SU-DHL-6 (cell line): ENCODE data around the gene RBMS1.
A peak's percentile ranks its signal among the peaks of the same experiment; 100 is the strongest.

Source experiments
- H2AFZ ChIP-seq: fragments of 200-600 bp; sonication (generic); 2 replicates; pipeline ENCODE4 v1.6.1; 2014; ENCODE audit warnings: low read depth, mild to moderate bottlenecking, moderate library complexity, mixed read lengths, antibody characterized with exemption, low read length; ENCODE audit not compliant: severe bottlenecking
- H3F3A ChIP-seq: fragments of 200-600 bp; shearing (Covaris generic); 2 replicates; pipeline ENCODE4 v1.6.0; 2016; ENCODE audit warnings: antibody characterized with exemption, mild to moderate bottlenecking; ENCODE audit not compliant: insufficient read depth
- H3K27ac ChIP-seq: fragments of 200-600 bp; sonication (generic); 2 replicates; pipeline ENCODE4 v1.5.1; 2016; ENCODE audit warnings: low read depth, mild to moderate bottlenecking, low read length, moderate library complexity, mixed read lengths
- H3K27me3 ChIP-seq: fragments of 200-600 bp; sonication (generic), shearing (Covaris generic); 2 replicates; pipeline ENCODE4 v1.6.0; 2014; ENCODE audit warnings: mild to moderate bottlenecking, low read length
- H3K36me3 ChIP-seq: fragments of 200-600 bp; sonication (generic); 2 replicates; pipeline ENCODE4 v1.6.1; 2014; ENCODE audit warnings: mild to moderate bottlenecking, low read length, mixed read lengths
- H3K4me2 ChIP-seq: fragments of 300-600, 200-600 bp; shearing (Covaris generic), sonication (generic); 2 replicates; pipeline ENCODE4 v1.6.0; 2014; ENCODE audit warnings: low read length, low read depth, mild to moderate bottlenecking; ENCODE audit not compliant: poor library complexity, severe bottlenecking
- H3K4me3 ChIP-seq: fragments of 200-600 bp; sonication (generic); 2 replicates; pipeline ENCODE4 v1.5.1; 2014; ENCODE audit warnings: antibody characterized with exemption, low read length, mild to moderate bottlenecking, mixed read lengths; ENCODE audit not compliant: insufficient read depth, poor library complexity, severe bottlenecking
- H3K79me2 ChIP-seq: fragments of 200-600 bp; sonication (generic); 2 replicates; pipeline ENCODE4 v1.6.1; 2014; ENCODE audit warnings: mild to moderate bottlenecking, low read length, moderate library complexity; ENCODE audit not compliant: insufficient read depth
- H3K9ac ChIP-seq: fragments of 200-600 bp; sonication (generic); 2 replicates; pipeline ENCODE4 v1.7.0; 2014; ENCODE audit warnings: mild to moderate bottlenecking, low read length
- H3K9me2 ChIP-seq: fragments of 200-600 bp; sonication (generic); replicated peaks from 2 replicates; pipeline ENCODE4 v1.6.1; 2014; ENCODE audit warnings: low read length; ENCODE audit not compliant: insufficient read depth
- H3K9me3 ChIP-seq: fragments of 200-600 bp; sonication (generic); 2 replicates; pipeline ENCODE4 v1.6.1; 2014; ENCODE audit warnings: low read length, mixed read lengths; ENCODE audit not compliant: insufficient read depth
- H4K20me1 ChIP-seq: fragments of 200-600 bp; sonication (generic); 2 replicates; pipeline ENCODE4 v1.6.1; 2014; ENCODE audit warnings: low read depth, mild to moderate bottlenecking, antibody characterized with exemption, low read length, moderate library complexity, mixed read lengths
- EZH2phosphoT487 ChIP-seq: fragments of 200-600 bp; sonication (generic), shearing (Covaris generic); conservative IDR thresholded peaks from 2 replicates; pipeline ENCODE4 v1.6.1; 2018; ENCODE audit warnings: mild to moderate bottlenecking, antibody characterized with exemption, low read length, moderate library complexity, mixed read lengths
- TF ChIP-seq, protein P1 (sequence below): fragments of 200-600 bp; sonication (generic); IDR thresholded peaks from one replicate; pipeline ENCODE4 v1.5.1; 2017; ENCODE audit warnings: antibody characterized with exemption, mild to moderate bottlenecking, low read length, moderate library complexity; ENCODE audit not compliant: insufficient read depth, poor library complexity, severe bottlenecking

RBMS1 gene

GRCh38 chr2:160429248-160430000 lies 64.2 kb downstream of the RBMS1 start:
- Histone ChIP-seq H3K27ac (peak overlapping the region; percentile 62), H4K20me1 (no peaks in the 10 kb centered on the region), H3K36me3 (no peaks in the 10 kb centered on the region; the same call in 1 of the 2 replicates), H3K9me3 (0 out of 2 replicates have a peak, but pooled peaks cover 6% of the 10 kb centered on the region), H3K4me2 (peak overlapping the region; percentile 66), H3F3A (peaks cover 5% of the 10 kb centered on the region; the same call in 1 of the 2 replicates), H3K27me3 (no peaks in the 10 kb centered on the region), H3K79me2 (no peaks in the 10 kb centered on the region), H3K4me3 (no peak overlapping the region), H3K9me2 (no peaks in the 10 kb centered on the region), H2AFZ (peak overlapping the region; percentile 70), H3K9ac (no peak overlapping the region)
- TF ChIP-seq, protein P1, sequence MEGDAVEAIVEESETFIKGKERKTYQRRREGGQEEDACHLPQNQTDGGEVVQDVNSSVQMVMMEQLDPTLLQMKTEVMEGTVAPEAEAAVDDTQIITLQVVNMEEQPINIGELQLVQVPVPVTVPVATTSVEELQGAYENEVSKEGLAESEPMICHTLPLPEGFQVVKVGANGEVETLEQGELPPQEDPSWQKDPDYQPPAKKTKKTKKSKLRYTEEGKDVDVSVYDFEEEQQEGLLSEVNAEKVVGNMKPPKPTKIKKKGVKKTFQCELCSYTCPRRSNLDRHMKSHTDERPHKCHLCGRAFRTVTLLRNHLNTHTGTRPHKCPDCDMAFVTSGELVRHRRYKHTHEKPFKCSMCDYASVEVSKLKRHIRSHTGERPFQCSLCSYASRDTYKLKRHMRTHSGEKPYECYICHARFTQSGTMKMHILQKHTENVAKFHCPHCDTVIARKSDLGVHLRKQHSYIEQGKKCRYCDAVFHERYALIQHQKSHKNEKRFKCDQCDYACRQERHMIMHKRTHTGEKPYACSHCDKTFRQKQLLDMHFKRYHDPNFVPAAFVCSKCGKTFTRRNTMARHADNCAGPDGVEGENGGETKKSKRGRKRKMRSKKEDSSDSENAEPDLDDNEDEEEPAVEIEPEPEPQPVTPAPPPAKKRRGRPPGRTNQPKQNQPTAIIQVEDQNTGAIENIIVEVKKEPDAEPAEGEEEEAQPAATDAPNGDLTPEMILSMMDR, result peak; percentile 64
- TF ChIP-seq EZH2phosphoT487, result no peak

DNA sequence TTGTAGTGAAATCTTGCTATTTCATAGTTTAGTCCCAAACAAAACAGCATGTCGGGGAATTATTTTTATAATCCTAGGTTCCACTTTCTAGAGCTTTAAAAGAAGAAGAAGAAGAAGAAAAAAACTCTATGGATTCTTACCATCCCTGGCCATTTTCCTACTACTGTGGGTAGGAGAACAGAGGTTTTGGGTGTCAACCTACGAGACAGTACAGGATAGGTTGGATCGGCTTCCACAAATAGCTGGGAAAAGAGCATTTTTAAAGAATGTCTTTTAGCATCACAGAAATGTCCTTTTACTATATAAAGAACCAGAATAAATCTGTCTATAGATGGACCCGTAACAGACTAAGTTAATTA lies 65.2 kb downstream of the RBMS1 start:
- Histone ChIP-seq H2AFZ (peak overlapping the region; percentile 70), H4K20me1 (no peaks in the 10 kb centered on the region), H3K79me2 (no peaks in the 10 kb centered on the region), H3K9me3 (0 out of 2 replicates have a peak, but pooled peaks cover 6% of the 10 kb centered on the region), H3K4me3 (peak overlapping the region; percentile 38), H3F3A (peaks cover 5% of the 10 kb centered on the region; the same call in 1 of the 2 replicates), H3K9ac (peak overlapping the region; percentile 20), H3K27me3 (no peaks in the 10 kb centered on the region), H3K36me3 (no peaks in the 10 kb centered on the region; the same call in 1 of the 2 replicates), H3K27ac (peak overlapping the region; percentile 62), H3K9me2 (no peaks in the 10 kb centered on the region), H3K4me2 (peak overlapping the region; percentile 66)
- no peak for TF ChIP-seq EZH2phosphoT487
- TF ChIP-seq, protein P1, result no peak

DNA sequence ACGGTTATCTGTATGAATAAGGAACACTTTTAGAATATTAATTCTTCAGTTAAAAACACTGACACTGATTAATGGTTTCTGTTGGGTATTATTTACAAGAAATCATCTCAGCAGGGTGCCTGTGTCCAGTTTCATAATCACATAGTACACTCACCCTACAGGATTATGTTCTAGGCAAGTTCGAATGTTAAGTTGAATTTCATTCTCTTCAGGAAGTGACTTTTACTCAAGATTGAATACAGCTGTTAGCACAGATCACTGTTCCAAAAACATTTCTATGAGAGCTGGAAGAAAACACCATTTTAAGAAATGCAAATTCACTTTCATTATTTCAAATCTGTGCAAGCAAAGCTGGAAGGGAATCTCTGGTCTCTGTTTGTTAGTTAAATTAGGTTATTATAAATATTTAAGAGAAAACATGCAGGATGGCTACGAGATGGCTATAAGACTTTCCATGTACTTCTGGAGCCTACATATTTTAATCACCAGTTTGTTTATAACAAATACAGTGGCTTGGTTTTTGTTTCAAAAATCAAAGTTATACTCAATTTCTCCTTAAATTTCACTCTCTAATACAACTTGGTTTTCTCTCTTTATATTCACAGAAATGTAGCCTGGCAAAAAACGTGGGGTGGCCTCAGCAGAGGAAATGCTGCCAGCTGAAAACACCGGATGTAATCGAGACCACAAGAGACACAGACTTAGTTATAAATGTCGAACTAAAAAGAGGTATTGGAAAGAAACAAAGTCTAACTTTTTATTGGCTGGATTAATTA lies 65.8 kb downstream of the RBMS1 start:
- Histone ChIP-seq H3K4me3 (peak overlapping the region; percentile 38), H3K9me2 (no peaks in the 10 kb centered on the region), H3K27ac (peak overlapping the region; percentile 62), H3K36me3 (no peaks in the 10 kb centered on the region; the same call in 1 of the 2 replicates), H3F3A (peaks cover 5% of the 10 kb centered on the region; the same call in 1 of the 2 replicates), H3K4me2 (peak overlapping the region; percentile 66), H4K20me1 (no peaks in the 10 kb centered on the region), H3K9me3 (0 out of 2 replicates have a peak, but pooled peaks cover 6% of the 10 kb centered on the region), H3K9ac (peak overlapping the region; percentile 20), H3K27me3 (no peaks in the 10 kb centered on the region), H3K79me2 (no peaks in the 10 kb centered on the region), H2AFZ (peak overlapping the region; percentile 70)
- TF ChIP-seq, protein P1, result no peak
- TF ChIP-seq EZH2phosphoT487, result no peak
